Measurements from ENCODE around the gene VILL.
"Not testable (repeated sequence)": the region's sequence is repeated elsewhere in the genome, so short reads cannot be mapped to it uniquely, and the experiment has no call there.

The VILL gene

GRCh38 chr3:37986479-37987314, 3.9 kb upstream of the VILL start:
- no peak for DNase-seq (ENCODE audit: low read depth in 3 of 3)

GRCh38 chr3:37987315-37987697, 3.3 kb upstream of the VILL start:
- DNase-seq (ENCODE audit: low read depth in 3 of 3) = no peak

GRCh38 chr3:37987751-37988179, 2.8 kb upstream of the VILL start:
- no peak for DNase-seq (ENCODE audit: low read depth in 3 of 3)

- DNase-seq (ENCODE audit: low read depth in 3 of 3) = not testable (repeated sequence)
Measured at GRCh38 chr3:37988376-37988775, 2.2 kb upstream of the VILL start.

- no peak for DNase-seq (ENCODE audit: low read depth in 3 of 3)
Measured at GRCh38 chr3:37988931-37989525, 1.6 kb upstream of the VILL start.

- DNase-seq (ENCODE audit: low read depth in 3 of 3) = no peak
Measured at GRCh38 chr3:37989821-37990480, 635 bp upstream of the VILL start.

- DNase-seq (ENCODE audit: low read depth in 3 of 3) = no peak
Measured at GRCh38 chr3:37991109-37991508, 523 bp downstream of the VILL start.

- DNase-seq (ENCODE audit: low read depth in 3 of 3) = no peak
Measured at GRCh38 chr3:37991823-37992222, 1.2 kb downstream of the VILL start.

- no peak for DNase-seq (ENCODE audit: low read depth in 3 of 3)
Measured at GRCh38 chr3:37992271-37993066, 1.9 kb downstream of the VILL start.

GRCh38 chr3:37993067-37993455, 2.5 kb downstream of the VILL start:
- DNase-seq (ENCODE audit: low read depth in 3 of 3) = no peak

GRCh38 chr3:37993460-37993819, 2.9 kb downstream of the VILL start:
- no peak for DNase-seq (ENCODE audit: low read depth in 3 of 3)

- DNase-seq (ENCODE audit: low read depth in 3 of 3) = peak; percentile 54 to 78 (median 57)
Measured at GRCh38 chr3:37993820-37994638, 3.4 kb downstream of the VILL start.

GRCh38 chr3:37994639-37994972, 4.0 kb downstream of the VILL start:
- DNase-seq (ENCODE audit: low read depth in 3 of 3) = no peak

- no peak for DNase-seq (ENCODE audit: low read depth in 3 of 3)
Measured at GRCh38 chr3:37995652-37996641, 5.4 kb downstream of the VILL start.

- peak; percentile 68 to 85 (median 74) for DNase-seq (ENCODE audit: low read depth in 3 of 3)
Measured at GRCh38 chr3:37996785-37997301, 6.3 kb downstream of the VILL start.

GRCh38 chr3:37997342-37997741, 6.8 kb downstream of the VILL start:
- no peak for DNase-seq (ENCODE audit: low read depth in 3 of 3)

GRCh38 chr3:37997791-37998370, 7.3 kb downstream of the VILL start:
- DNase-seq (ENCODE audit: low read depth in 3 of 3) = no peak

GRCh38 chr3:37999836-38000235, 9.2 kb downstream of the VILL start:
- DNase-seq (ENCODE audit: low read depth in 3 of 3) = no peak

GRCh38 chr3:38000242-38000916, 9.8 kb downstream of the VILL start:
- DNase-seq (ENCODE audit: low read depth in 3 of 3) = no peak
